Inferior parietal cortex (tissue), 1 donor: ENCODE data around the gene NOG.

Experiments used
- DNase-seq: peaks from one replicate; pipeline ENCODE4 v3.0.0-alpha.2; 2016; ENCODE audit errors: extremely low spot score

Gene NOG

DNA sequence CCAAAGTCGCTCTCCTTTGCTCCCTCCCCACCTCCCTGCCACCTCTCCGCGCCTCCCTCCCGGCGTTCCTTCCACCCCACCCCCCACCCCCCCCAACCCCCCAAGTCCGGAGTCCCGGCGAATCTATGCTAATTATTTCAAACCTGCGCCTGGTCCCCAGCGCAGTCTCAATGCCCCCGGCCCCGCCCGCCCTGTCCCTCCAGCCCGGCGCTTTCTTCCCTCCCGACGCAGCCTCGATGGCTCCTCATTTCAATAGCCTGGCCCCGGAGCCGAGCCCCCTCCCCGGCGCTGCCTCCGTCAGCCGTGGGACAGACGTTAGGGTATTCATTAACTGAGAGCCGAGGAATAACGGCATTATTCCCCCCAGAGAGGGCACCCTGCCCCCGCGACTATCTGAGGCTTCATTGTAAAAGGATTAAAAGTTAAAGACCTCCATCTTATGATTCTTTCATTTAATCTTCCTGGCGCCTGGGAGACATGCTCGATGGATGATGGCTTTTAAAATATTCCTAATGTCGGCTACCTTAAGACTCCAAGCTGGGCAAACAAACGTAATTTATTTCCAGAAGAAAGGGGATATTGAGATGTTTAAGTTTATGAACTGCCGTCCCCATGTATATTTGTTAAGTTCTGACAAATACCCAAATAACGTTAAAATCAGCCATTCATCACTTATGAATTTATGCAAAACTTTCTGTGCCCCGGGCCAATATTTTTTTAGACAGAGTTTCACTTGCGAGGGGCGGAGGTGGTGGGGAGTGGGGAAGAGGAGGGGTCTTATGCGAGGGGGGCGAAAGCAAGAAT lies 3.4 kb downstream of the NOG start:
- DNase-seq: no peak

- DNase-seq: no peak
These were observed 4.0 kb downstream of the NOG start for GRCh38 chr17:56597495-56597990.

DNA sequence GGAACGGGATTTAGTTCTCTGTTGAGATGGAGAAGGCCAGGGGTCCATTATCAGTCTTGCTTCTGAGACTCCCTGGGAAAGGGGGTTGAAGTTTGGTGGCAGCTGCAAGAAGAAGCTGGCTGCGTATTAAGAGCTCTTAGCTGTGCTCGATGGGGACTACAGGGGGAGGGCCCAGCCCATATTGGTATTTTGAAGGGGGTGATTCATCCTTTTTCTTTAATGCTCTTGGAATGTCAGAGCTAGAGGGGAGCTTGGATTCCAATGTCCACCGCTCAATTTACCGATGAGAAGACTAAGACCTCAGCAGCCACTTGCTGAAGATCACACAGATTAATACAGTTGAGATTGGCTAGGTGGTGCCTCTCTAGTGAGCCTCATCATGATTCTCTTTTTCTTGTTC lies 5.0 kb downstream of the NOG start:
- DNase-seq: no peak

GRCh38 chr17:56599088-56599487 lies 5.6 kb downstream of the NOG start:
- no peak for DNase-seq

DNA sequence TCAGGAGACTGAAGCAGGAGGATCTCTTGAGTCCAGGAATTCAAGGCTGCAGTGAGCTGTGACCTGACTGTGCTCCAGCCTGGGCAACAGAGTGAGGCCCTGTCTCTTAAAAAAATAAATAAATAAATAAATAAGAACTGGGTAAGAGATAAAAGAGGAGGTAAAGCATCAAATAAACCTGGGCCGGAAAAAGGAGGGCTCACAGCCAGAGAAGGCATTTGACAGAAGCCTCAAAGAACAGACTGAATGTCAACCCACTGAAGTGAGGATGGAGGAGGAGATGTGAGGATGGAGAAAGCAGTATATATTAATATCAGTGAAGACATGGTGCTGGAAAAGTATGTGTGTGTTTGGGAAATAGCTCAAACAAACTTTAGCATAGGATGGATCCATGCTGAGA lies 6.1 kb downstream of the NOG start:
- no peak for DNase-seq

DNA sequence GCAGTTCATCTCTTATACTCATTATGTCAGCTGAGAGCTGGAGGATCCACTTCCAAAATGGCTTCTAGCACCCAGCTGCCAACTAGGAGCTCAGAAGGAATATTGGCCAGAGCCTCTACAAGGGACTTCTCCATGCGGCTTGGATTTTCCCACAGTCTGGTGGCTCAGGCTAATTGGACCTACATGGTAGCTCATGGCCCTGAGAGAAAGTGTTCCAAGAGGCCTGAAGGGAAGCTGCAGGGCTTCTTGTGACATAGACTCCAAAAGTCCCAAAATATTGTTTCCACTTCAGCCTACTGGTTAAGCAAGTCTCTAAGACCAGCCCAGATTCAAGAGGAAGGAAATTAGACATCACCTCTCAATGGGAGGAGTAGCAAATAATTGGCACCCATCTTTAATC lies 6.8 kb downstream of the NOG start:
- no peak for DNase-seq

DNA sequence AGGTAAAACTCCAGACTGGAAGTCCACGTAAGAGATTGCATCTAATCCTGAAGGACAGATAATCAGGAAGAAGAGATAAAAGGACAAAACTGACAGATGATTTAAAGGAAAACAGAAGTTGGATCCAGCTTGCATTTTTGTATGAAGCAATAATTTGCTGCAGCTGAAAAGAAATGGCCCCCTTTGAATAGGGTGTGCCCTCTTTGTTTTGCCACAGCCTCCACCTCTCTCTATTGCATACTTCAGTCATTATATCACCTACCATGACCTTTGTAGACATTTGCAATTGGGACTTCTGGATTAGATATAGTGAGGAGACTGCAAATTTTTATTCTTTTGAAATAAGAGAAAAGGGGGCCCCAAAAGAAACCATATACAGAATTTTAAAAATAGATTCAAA lies 8.1 kb downstream of the NOG start:
- no peak for DNase-seq

- no peak for DNase-seq
These were observed 9.0 kb downstream of the NOG start for GRCh38 chr17:56602292-56603130.

GRCh38 chr17:56603486-56604238 lies 10.2 kb downstream of the NOG start:
- DNase-seq: no peak

GRCh38 chr17:56604691-56605290 lies 11.3 kb downstream of the NOG start:
- DNase-seq: no peak

DNA sequence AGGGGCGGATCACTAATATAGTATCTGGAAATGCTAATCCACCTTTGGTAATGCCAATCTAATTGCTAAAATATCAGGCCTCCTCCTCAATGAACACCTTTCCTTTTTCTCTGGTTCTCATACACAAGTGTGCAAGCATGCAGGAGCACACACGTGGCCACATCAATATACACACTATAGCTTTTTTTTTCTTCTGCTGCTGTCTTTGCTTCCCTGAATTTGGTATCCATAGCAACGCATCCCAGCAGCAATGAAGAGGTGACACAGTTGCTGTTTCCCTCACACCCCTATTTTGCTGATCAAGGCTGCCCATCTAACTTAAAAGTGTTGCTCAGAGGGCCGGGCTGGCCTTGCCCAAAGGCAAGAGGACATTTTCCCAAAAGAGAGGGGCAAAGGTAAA lies 15.4 kb downstream of the NOG start:
- DNase-seq: no peak

GRCh38 chr17:56610321-56610720 lies 16.8 kb downstream of the NOG start:
- DNase-seq: no peak

- no peak for DNase-seq
These were observed 19.6 kb downstream of the NOG start for GRCh38 chr17:56613131-56613530.

GRCh38 chr17:56614522-56614921 lies 21.0 kb downstream of the NOG start:
- no peak for DNase-seq

GRCh38 chr17:56616239-56616638 lies 22.7 kb downstream of the NOG start:
- no peak for DNase-seq

GRCh38 chr17:56623383-56623782 lies 29.9 kb downstream of the NOG start:
- no peak for DNase-seq

DNA sequence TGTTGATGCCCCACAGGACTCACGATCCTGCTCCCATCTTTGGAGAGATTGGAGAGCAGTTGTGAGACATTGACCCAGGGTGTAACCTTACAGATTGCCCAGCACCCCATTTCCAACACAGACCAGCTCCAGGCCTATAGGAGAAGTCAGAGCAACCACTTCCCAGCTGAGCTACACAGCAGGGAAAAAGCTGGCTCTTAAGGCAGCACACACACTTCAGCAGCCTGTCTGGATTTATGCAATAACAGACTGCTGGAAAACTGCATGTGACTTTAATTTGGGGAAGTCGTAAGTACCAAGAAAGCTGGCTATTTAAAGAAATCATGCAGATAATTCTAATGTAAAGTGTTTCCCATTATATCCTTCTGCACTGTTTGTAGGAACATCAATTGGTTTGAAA lies 30.8 kb downstream of the NOG start:
- DNase-seq: no peak

- DNase-seq: no peak
These were observed 31.4 kb downstream of the NOG start for GRCh38 chr17:56624912-56625311.

GRCh38 chr17:56629531-56630075 lies 36.1 kb downstream of the NOG start:
- no peak for DNase-seq

DNA sequence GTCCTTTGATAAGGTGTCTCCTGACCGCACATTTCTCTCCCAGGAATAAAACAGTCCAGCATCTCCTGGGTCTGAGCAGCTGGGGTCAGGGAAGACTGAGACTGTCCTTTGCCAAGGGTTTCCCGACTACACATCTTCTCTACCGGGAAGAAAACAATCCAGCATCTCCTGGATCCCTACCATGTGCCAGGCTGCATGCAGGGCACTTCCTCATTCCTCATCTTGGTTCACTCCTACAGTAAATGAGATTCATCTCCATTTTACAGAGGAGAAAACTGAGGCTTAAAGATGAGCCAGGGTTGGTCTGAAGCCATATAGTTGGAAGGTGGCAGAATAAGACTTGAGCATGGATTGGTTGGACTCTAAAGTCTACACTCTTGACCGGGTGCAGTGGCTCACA lies 36.7 kb downstream of the NOG start:
- no peak for DNase-seq

DNA sequence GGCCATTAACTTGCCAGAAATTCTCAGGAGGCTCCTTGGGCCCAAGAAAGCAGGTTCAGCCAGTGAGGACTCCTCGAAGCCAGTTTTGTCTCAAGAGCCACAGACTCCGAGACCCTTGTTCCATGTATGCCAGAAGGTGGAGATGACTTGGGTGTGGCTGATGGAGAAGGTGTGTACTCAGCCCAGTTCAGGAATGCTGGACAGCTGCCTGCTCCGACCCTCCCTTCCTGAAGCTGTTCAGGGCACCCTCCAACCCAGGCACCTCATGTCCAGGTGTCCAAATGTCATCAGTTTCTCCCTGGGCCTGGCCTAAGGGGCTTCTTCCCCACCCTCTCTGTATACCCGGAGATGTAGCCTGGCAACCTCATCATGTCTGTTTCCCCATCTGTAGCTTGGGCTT lies 40.2 kb downstream of the NOG start:
- no peak for DNase-seq

DNA sequence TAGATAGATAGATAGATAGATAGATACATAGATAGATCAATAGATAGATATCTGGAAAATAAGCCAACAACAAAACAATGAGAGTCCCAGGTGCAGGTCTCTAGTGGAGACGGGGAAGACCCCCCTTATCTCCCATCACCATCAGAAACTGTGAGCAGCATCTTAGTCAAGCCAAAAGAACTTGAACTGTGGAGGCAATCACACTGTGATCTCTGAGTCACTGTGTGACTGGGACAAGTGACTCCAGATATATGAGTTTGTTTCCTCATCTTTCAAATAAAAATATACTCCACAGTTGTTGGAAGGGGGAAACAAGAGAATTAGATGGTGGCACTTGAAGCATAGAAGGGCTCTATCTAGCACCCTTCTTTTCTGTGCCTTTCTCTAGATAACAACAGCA lies 42.1 kb downstream of the NOG start:
- no peak for DNase-seq
